Liver (tissue), 9 donors: ENCODE data around the gene AHRR. TPM values are rescaled to one million over a fixed set of nuclear protein-coding genes. Genes with fewer than 3 reads are reported as not detected.

ENCODE experiments used
- DNase-seq: peaks from one replicate; pipeline ENCODE4 v3.0.0-alpha.2; 2017; ENCODE audit warnings: low spot score
- H3K27ac ChIP-seq, 2 donors: one replicate each; pipeline ENCODE4 v1.7.0; 2013; ENCODE audit warnings: inconsistent platforms in 2 of 2, low read length in 2 of 2, control low read depth in 1 of 2, low read depth in 1 of 2, mild to moderate bottlenecking in 1 of 2
- H3K27me3 ChIP-seq, 4 donors: one replicate each; pipeline versions ENCODE4 v1.6.1 to v1.7.0; 2013; ENCODE audit warnings: low read length in 3 of 4, inconsistent platforms in 1 of 4, mild to moderate bottlenecking in 1 of 4, moderate library complexity in 1 of 4; ENCODE audit not compliant: control insufficient read depth in 4 of 4, insufficient read depth in 4 of 4
- H3K36me3 ChIP-seq, 4 donors: one replicate each; pipeline versions ENCODE4 v1.6.1 to v1.7.0; 2013; ENCODE audit warnings: low read length in 3 of 4, mild to moderate bottlenecking in 3 of 4, low read depth in 1 of 4, moderate library complexity in 1 of 4; ENCODE audit not compliant: control insufficient read depth in 4 of 4, insufficient read depth in 3 of 4
- H3K4me1 ChIP-seq, 4 donors: one replicate each; pipeline versions ENCODE4 v1.6.1 to v1.7.0; 2013; ENCODE audit warnings: low read length in 3 of 4, mild to moderate bottlenecking in 3 of 4, moderate library complexity in 1 of 4; ENCODE audit not compliant: control insufficient read depth in 4 of 4, insufficient read depth in 4 of 4
- H3K4me3 ChIP-seq, 3 donors: one replicate each; pipeline versions ENCODE4 v1.6.1 to v1.7.0; 2013; ENCODE audit warnings: low read length in 3 of 3, control low read depth in 1 of 3, low read depth in 1 of 3, mild to moderate bottlenecking in 1 of 3
- H3K9ac ChIP-seq, 2 donors: one replicate each; pipeline ENCODE4 v1.7.0; 2013; ENCODE audit warnings: low read length in 2 of 2, mild to moderate bottlenecking in 2 of 2, moderate library complexity in 2 of 2, control low read depth in 1 of 2, low read depth in 1 of 2
- H3K9me3 ChIP-seq, 4 donors: one replicate each; pipeline versions ENCODE4 v1.6.1 to v1.7.0; 2013; ENCODE audit warnings: low read length in 3 of 4; ENCODE audit not compliant: control insufficient read depth in 4 of 4
- ATF3 ChIP-seq: IDR thresholded peaks from 2 replicates; pipeline ENCODE4 v1.6.1; 2016; ENCODE audit warnings: antibody characterized with exemption
- CTCF ChIP-seq: fragments of 150-350 bp; IDR thresholded peaks from 2 replicates; pipeline ENCODE4 v1.5.1; 2017; ENCODE audit warnings: improper control_type of control experiment, low read depth, low read length; ENCODE audit not compliant: missing input control
- EGR1 ChIP-seq, 2 donors: IDR thresholded peaks; 2 replicates each; pipeline ENCODE4 v1.6.1; 2016 to 2018; ENCODE audit warnings: antibody characterized with exemption in 2 of 2, low read depth in 2 of 2
- FOXA1 ChIP-seq: IDR thresholded peaks from 2 replicates; pipeline ENCODE4 v1.6.1; 2016; ENCODE audit warnings: antibody characterized with exemption
- FOXA2 ChIP-seq: IDR thresholded peaks from 2 replicates; pipeline ENCODE4 v1.6.1; 2016; ENCODE audit warnings: antibody characterized with exemption
- GABPA ChIP-seq, 2 donors: IDR thresholded peaks in 1 of 2; conservative IDR thresholded peaks in 1 of 2; 2 replicates each; pipeline ENCODE4 v1.6.1; 2016; ENCODE audit warnings: antibody characterized with exemption in 2 of 2, mild to moderate bottlenecking in 1 of 2, moderate library complexity in 1 of 2
- HNF4A ChIP-seq, 2 donors: conservative IDR thresholded peaks; 2 replicates each; pipeline ENCODE4 v1.6.1; 2016; ENCODE audit warnings: antibody characterized with exemption in 2 of 2, mild to moderate bottlenecking in 2 of 2
- HNF4G ChIP-seq: IDR thresholded peaks from 2 replicates; pipeline ENCODE4 v1.6.1; 2016; ENCODE audit warnings: antibody characterized with exemption
- JUND ChIP-seq, 2 donors: IDR thresholded peaks; 2 replicates each; pipeline ENCODE4 v1.6.1; 2016; ENCODE audit warnings: antibody characterized with exemption in 2 of 2
- NR2F2 ChIP-seq: IDR thresholded peaks from 2 replicates; pipeline ENCODE4 v1.6.1; 2016; ENCODE audit warnings: antibody characterized with exemption
- RAD21 ChIP-seq, 2 donors: IDR thresholded peaks; 2 replicates each; pipeline ENCODE4 v1.6.1; 2016; ENCODE audit warnings: antibody characterized with exemption in 2 of 2, mild to moderate bottlenecking in 2 of 2
- REST ChIP-seq: IDR thresholded peaks from 2 replicates; pipeline ENCODE4 v1.6.1; 2016; ENCODE audit warnings: antibody characterized with exemption, mild to moderate bottlenecking
- RXRA ChIP-seq, 2 donors: IDR thresholded peaks; 2 replicates each; pipeline ENCODE4 v1.6.1; 2017 to 2018; ENCODE audit warnings: antibody characterized with exemption in 2 of 2, mild to moderate bottlenecking in 1 of 2
- SP1 ChIP-seq: IDR thresholded peaks from 2 replicates; pipeline ENCODE4 v1.6.1; 2018; ENCODE audit warnings: antibody characterized with exemption, mild to moderate bottlenecking
- TAF1 ChIP-seq: conservative IDR thresholded peaks from 2 replicates; pipeline ENCODE4 v1.6.1; 2016; ENCODE audit warnings: antibody characterized with exemption, mild to moderate bottlenecking
- YY1 ChIP-seq: IDR thresholded peaks from 2 replicates; pipeline ENCODE4 v1.6.1; 2016; ENCODE audit warnings: antibody characterized with exemption, mild to moderate bottlenecking
- WGBS: extraction: QIAGEN DNeasy Blood & Tissue Kit; methylation state at CpG from one replicate; pipeline ENCODE4 v1.1.7; 2013; 5-methylcytosine and 5-hydroxymethylcytosine counted together
- polyA plus RNA-seq, 2 donors: library from polyadenylated mRNA; stranded (reverse) in 1 of 2; unstranded in 1 of 2; fragments of 200-250 nt in 1 of 2; fragments of >200 nt in 1 of 2; fragmentation: Nextera tagmentation in 1 of 2; extraction: Ambion mirVana in 1 of 2; gene quantifications; one replicate each; pipeline versions ENCODE4 v1.2.1 to v1.2.3, GENCODE V29; 2013 to 2015
- total RNA-seq, 2 donors: library from RNA; depleted of rRNA; stranded (reverse); fragments of >200 nt; gene quantifications; one replicate each; pipeline ENCODE4 v1.2.3, GENCODE V29; 2014
- TF ChIP-seq, protein P1 (sequence below): IDR thresholded peaks from 2 replicates; pipeline ENCODE4 v1.6.1; 2016; ENCODE audit warnings: antibody characterized with exemption
- TF ChIP-seq, protein P2 (sequence below): IDR thresholded peaks from 2 replicates; pipeline ENCODE4 v1.6.1; 2016; ENCODE audit warnings: antibody characterized with exemption
- donor health status: healthy.
- donor health status: healthy.
- donor health status: healthy.
- donor health status: healthy.
- donor health status: healthy.

AHRR gene
- total and polyA plus RNA-seq, 4 donors: 0.15 to 0.47 (median 0.24) TPM

- no peaks in the 10 kb centered on the region for H3K9me3 ChIP-seq
- no peak overlapping the region for H3K9ac ChIP-seq
- WGBS: 77% methylated on average over 24 of the region's 24 CpGs
- no peak for DNase-seq
- peaks cover 0 to 2% (median 0%) of the 10 kb centered on the region in 4 donors for H3K27me3 ChIP-seq
- H3K36me3 ChIP-seq: no peaks in the 10 kb centered on the region
- H3K4me1 ChIP-seq: no peaks in the 10 kb centered on the region
- H3K27ac ChIP-seq: no peak overlapping the region
- no peak overlapping the region for H3K4me3 ChIP-seq
- TF ChIP-seq CTCF (no peak), EGR1 (IDR thresholded peaks at IDR 0.05; ENCODE audit: low read depth in 2 of 2) (no peak), NR2F2 (no peak), HNF4G (no peak), GABPA (IDR thresholded peaks at IDR 0.05 in 1 of 2, conservative IDR thresholded peaks at IDR 0.05 in 1 of 2) (no peak), RAD21 (IDR thresholded peaks at IDR 0.05) (no peak), FOXA2 (no peak), HNF4A (conservative IDR thresholded peaks at IDR 0.05) (no peak), ATF3 (no peak), YY1 (no peak), JUND (IDR thresholded peaks at IDR 0.05) (no peak), REST (no peak), FOXA1 (no peak), TAF1 (no peak), SP1 (no peak), RXRA (IDR thresholded peaks at IDR 0.05) (no peak)
- TF ChIP-seq, protein P1, sequence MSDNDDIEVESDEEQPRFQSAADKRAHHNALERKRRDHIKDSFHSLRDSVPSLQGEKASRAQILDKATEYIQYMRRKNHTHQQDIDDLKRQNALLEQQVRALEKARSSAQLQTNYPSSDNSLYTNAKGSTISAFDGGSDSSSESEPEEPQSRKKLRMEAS: no peak
- TF ChIP-seq, protein P2, sequence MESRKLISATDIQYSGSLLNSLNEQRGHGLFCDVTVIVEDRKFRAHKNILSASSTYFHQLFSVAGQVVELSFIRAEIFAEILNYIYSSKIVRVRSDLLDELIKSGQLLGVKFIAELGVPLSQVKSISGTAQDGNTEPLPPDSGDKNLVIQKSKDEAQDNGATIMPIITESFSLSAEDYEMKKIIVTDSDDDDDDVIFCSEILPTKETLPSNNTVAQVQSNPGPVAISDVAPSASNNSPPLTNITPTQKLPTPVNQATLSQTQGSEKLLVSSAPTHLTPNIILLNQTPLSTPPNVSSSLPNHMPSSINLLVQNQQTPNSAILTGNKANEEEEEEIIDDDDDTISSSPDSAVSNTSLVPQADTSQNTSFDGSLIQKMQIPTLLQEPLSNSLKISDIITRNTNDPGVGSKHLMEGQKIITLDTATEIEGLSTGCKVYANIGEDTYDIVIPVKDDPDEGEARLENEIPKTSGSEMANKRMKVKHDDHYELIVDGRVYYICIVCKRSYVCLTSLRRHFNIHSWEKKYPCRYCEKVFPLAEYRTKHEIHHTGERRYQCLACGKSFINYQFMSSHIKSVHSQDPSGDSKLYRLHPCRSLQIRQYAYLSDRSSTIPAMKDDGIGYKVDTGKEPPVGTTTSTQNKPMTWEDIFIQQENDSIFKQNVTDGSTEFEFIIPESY: no peak
Measured at GRCh38 chr5:482021-482420, 160.5 kb downstream of the AHRR start.
